Retina (tissue), 1 donor: ENCODE results near the gene EPN3.

ENCODE experiments used
- DNase-seq: peaks from one replicate; pipeline ENCODE4 v3.0.0-alpha.2; 2016

Gene EPN3

GRCh38 chr17:50532452-50533024 lies at the start of gene EPN3:
Gene EPN3, plus strand, starts transcription at chr17:50532735. Its CDS starts 3,822 bp downstream, at chr17:50536557.
- no peak for DNase-seq

DNA sequence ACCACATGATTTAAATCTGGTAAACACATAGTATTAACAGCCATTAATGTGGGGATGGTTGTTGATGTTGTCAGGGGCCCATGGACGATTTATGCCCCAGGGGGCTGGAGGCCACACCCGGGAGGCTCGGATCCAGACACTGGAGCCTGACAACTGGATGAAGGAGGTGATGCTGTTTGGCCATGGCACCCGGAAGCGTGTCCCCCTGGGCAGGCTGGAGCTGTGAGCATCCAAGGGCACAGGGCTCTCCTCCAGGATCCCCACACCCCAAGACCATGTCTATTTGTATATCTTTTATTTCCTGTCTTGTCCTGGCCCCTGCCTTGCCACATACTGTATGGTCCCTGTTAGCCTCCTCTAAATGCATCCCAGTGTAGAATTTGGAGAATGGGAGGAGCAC lies 49.3 kb upstream of the EPN3 start:
- DNase-seq = no peak

DNA sequence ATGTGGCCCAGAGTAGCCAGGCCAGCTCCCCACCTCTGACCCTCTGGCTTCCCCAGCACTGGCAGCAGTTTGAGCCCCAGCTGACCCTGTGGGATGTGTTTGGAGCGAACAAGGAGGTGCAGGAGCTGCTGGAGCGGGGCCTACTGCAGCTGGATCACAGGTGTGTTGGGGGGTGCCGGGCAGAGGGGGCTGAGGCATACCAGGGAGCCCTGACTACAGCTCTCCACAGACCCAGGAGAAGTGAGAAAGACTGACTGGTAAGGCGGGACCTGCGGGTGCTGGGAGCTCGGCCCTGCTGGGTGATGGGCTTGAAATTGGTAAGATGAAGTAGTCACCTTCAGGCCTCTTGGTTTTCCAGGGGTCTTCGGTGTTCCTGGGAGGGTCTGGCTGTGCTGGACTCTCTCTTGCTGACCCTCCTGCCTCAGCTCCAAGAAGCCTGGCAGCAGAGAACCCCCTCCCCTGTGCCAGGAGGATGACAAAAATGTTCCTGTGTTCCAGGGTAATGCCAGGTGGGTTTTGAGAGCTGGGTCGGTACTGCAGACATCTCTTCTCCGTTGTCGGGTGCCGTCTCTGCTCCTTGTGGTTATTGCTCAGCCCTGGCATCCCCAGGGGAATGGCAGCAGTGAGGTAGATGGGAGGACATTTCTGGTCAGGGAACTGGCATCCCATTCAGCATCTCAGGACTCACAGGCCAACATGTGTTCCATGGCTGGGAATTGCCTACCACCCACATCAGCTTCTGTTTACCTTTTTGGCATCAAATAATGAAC lies 48.0 kb upstream of the EPN3 start:
- no peak for DNase-seq

GRCh38 chr17:50487213-50488096 lies 45.1 kb upstream of the EPN3 start:
- no peak for DNase-seq

DNA sequence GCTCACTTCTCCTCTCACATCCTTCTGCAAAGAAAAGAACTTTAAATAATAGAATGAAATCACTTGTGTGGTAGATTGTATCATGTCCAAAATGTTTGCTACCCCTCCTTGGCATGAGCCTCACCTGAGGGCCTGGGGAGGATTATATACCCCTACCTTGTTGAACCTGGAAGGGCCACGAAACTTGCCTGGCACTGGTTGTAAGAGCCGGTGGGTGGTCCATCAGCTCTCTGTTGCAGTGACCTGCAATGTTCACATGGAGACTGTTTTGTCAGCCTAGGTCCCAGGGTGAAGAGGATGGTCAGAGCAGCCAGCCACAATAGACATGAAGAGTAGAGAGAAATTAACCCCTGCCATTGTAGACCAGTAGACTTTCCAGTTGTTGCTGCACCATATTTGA lies 43.7 kb upstream of the EPN3 start:
- no peak for DNase-seq

DNA sequence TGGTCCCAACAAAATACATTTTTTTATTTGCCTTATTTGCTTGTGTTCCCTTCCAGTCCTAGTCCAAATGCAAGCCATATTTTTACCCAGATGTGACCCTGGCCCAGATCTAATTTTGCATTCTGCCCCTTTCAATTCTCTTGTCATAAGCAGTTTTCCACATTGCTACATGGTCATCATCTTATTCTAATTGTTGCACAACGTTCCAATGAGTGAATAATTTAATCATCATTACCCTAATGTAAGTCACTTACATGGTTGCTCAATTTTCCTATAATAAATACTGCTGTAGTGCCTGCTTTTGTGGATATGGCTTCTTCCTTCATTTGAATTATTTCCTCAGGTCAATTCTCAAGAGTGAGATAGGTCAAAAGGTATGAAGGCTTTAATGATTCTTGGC lies 41.0 kb upstream of the EPN3 start:
- no peak for DNase-seq

DNA sequence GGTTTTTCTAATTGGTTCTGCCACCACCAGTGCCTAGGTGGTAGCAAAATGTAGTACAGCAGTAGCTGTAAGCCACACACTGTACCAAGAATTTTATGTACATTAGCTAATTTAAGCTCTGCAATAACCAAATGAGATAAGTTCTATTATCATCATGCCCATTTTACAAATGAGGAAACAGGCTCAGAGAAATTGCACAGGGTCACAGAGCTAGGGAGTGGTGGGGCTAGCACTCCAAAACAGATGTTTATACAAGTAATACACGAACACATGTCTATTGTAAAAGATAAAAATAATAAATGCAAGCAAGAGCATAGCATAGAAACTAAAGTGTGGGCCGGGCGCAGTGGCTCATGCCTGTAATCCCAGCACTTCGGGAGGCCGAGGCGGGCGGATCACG lies 40.3 kb upstream of the EPN3 start:
- no peak for DNase-seq

GRCh38 chr17:50493744-50494143 lies 38.8 kb upstream of the EPN3 start:
- no peak for DNase-seq

DNA sequence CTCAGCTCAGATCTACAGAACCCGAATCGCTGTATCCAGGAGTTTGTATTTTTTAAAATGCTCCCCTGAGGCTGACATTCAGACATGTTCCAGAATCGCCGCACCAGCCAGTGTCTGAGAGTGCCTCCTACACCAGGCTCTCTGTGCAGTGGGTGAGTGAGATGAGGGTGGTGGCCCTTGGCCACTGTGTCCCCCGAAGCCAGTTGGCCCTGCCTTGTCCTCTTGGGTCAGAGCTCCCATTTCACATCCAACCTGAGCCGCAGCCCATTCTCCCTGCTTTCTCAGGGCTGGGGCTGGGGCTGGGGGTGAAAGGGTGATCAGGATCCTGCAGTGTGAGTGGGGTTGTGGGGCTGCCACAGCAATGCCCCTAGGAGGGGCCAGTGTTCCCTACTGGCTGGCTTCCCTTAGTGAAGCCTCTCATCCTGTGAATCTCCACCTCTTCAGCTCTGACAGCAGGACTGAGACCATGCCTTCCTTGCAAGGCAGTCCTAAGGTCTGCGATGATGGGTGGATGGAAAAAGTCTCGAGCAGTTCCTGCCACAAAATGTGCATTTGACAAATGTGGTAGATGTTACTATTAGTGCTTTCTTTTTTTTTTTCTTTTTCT lies 37.2 kb upstream of the EPN3 start:
- no peak for DNase-seq

DNA sequence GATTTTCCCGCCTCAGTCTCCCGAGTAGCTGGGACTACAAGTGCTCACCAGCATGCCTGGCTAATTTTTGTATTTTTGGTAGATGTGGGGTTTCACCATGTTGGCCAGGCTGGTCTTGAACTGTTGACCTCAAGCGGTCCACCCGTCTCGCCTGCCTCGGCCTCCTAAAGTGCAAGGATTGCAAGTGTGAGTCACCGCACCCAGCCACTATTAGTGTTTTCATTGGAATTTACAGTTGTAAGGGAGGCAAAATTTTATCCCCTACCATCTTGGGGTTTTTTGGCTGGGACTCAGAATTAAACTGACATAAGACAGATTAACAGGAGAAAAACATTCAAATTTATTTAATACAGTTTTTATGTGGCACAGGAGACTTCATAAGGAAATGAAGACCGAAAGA lies 36.6 kb upstream of the EPN3 start:
- DNase-seq = no peak

GRCh38 chr17:50498021-50498874 lies 34.3 kb upstream of the EPN3 start:
- no peak for DNase-seq

- no peak for DNase-seq
Observed at GRCh38 chr17:50499270-50499669, 33.3 kb upstream of the EPN3 start.

- no peak for DNase-seq
Observed at GRCh38 chr17:50499721-50500120, 32.8 kb upstream of the EPN3 start.

- no peak for DNase-seq
Observed at GRCh38 chr17:50501054-50501453, 31.5 kb upstream of the EPN3 start.

DNA sequence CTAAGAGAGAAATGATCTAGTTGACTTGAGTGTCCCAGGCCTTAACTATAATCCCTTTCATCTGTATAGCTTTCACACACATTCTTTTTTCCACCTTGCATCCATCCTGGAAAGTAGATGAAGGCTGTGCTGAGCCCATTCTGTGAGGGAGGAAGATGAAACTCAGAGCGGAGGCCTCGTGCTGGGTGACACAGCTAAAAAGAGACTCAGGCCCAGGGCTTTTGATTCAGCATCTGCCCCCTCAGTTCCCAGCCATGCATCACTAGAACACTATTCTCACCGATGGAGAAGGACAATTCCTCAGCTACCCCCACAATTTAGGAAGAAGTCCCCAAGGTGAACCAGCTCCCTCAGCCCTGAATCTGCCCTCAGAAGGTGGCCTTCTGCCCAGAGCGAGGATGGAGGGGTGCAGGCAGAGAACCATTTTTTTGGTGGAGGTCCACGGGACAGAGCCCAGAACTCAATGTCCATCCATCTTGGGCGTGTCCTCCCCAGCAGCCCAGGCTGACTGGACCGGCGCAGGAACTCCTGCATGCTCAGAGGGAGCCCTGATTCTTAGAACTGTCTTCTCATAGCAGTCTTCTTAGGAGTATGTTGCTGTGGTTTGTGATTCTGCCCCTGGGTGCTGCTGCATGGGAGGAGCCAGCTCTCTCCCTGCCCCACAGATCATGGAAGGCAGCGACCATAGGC lies 30.1 kb upstream of the EPN3 start:
- DNase-seq = no peak

- DNase-seq = no peak
Observed at GRCh38 chr17:50505591-50506130, 26.9 kb upstream of the EPN3 start.

GRCh38 chr17:50506298-50506697 lies 26.2 kb upstream of the EPN3 start:
- no peak for DNase-seq

GRCh38 chr17:50507871-50508572 lies 24.5 kb upstream of the EPN3 start, which contains the start of gene MYCBPAP:
Gene MYCBPAP, plus strand, starts transcription at chr17:50508439. Its CDS starts 236 bp downstream, at chr17:50508675.
- DNase-seq = peak; percentile 49

DNA sequence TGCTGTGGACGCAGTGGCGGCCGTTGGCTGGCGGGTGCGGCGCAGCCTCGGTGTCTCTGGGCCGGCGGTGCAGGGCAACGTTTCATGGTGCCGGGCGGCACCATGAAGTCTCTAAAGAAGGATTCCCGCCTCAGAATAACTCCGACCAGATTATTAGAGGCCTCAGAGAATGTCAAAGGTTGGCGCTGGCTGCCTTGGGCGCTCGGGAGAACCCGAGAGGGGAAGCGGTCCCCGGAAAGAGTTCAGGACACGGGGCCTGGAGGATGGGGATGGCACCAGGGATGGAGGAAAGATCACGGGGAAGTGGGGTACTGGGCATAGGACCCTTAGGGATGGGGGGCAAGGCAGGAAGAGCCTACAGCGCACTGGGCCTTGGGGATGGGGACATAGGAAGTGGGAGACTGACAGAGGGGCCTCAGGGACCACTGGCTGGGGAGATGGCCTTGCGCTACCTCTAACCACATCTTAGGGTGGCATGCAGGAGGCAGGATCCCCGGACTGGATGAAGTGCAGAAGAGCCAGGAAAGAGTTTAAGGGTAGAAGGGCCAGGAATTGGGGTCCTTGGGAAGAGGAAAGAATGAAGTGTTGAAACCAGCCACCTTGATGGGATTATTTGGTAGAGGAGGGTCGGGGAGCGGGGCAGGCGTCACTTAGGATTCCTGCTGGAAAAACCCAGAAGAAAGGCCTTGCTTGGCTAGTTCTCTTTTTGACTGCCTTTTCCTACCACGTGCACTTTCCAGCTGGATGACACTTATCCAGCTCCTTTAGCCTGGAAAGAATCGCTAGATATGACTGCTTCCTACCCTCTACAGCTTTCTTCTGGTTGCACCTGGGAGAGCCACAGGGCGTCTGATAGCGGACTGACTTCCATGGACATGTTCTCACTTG lies 23.7 kb upstream of the EPN3 start:
- peak; percentile 87 for DNase-seq

DNA sequence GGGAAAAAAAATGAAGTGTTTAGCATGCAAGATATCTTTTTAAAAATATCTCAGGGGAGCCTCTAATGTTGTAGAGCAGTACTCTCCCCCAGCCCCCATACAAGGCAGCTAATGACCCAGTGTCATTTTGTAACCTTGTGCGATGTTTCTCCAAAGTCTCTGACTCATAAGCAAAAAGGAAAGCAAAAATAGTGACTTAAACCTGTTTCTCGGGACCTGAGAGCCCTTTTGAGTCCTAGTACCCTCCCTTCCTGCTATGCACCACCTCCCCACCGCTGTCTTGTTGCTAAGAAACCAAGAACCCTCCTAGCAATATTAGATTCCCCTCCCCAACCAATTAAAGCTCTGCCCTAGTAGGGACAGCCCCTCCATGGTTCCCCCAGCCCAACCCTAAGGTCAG lies 21.5 kb upstream of the EPN3 start:
- DNase-seq = no peak
